Fibroblast of mammary gland (primary cell): Measurements from ENCODE around the gene KCTD17.

Experiments
- DNase-seq: peaks from one replicate; pipeline ENCODE4 v3.0.0-alpha.2; 2010; ENCODE audit warnings: low read depth
- H3K4me3 ChIP-seq: 2 replicates; pipeline ENCODE4 v1.5.1; 2011; ENCODE audit warnings: low read depth, mild to moderate bottlenecking, low read length, moderate library complexity; ENCODE audit not compliant: control insufficient read depth
- TF ChIP-seq, protein P1 (sequence below): conservative IDR thresholded peaks from 2 replicates; pipeline ENCODE4 v1.5.1; 2011; ENCODE audit warnings: low read depth, low read length, inconsistent platforms; ENCODE audit not compliant: control insufficient read depth, insufficient read depth

KCTD17 gene

DNA sequence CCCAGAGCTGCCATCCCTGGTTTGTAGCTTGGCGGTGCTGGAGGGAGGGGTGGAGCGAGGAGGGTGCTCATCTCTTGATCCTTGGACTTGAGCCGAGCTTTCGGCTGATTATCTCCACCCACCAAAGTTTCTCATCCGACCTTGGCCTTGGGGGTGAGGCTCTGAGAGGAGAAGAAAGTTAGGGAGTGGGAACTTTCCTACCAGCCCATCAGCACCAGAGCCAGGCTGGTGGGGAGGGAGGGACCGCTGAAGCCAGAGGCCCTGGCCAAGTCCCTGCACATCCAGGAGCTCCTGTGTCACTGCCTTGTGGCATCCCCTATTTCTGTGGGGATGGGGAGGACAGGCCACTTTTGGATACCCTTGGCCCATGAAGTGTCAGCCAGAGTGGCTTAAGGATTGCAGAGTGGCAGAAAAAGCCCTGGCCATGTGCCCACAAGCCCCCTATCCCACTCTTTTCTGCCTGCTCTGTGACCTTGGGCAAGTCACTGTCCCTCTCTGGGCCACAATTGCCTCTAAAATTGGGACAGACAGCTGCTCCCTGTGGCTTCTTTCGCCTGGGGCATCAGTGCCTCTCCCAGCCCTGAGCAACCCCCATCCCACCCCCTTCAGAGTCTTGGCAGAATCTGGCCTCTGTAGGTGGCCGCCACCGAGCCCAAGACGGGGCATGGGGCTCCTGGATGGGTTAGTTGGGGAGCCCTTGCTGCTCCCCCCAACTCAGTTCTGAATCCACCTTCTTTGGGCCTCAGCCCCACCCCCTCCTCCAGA lies 10.3 kb downstream of the KCTD17 start:
- no peak for DNase-seq
- no peak overlapping the region for H3K4me3 ChIP-seq
- TF ChIP-seq, protein P1, sequence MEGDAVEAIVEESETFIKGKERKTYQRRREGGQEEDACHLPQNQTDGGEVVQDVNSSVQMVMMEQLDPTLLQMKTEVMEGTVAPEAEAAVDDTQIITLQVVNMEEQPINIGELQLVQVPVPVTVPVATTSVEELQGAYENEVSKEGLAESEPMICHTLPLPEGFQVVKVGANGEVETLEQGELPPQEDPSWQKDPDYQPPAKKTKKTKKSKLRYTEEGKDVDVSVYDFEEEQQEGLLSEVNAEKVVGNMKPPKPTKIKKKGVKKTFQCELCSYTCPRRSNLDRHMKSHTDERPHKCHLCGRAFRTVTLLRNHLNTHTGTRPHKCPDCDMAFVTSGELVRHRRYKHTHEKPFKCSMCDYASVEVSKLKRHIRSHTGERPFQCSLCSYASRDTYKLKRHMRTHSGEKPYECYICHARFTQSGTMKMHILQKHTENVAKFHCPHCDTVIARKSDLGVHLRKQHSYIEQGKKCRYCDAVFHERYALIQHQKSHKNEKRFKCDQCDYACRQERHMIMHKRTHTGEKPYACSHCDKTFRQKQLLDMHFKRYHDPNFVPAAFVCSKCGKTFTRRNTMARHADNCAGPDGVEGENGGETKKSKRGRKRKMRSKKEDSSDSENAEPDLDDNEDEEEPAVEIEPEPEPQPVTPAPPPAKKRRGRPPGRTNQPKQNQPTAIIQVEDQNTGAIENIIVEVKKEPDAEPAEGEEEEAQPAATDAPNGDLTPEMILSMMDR, result no peak

DNA sequence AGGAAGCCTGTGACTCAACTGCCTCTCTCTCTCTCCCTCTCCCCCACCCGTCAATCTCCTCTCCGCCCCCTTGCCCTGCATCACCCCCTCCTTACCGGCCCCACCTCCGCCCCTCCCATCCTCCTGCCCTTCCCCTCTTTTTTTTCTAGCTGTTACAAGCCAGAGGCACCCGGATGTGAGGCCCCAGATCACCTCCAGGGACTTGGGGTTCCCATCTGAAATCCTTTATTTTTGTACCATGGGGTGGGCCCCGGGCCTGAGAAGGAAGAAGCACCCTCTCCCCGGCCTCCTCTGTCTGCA lies 10.8 kb downstream of the KCTD17 start:
- no peak for DNase-seq
- H3K4me3 ChIP-seq, result no peak overlapping the region
- TF ChIP-seq, protein P1, result no peak

DNA sequence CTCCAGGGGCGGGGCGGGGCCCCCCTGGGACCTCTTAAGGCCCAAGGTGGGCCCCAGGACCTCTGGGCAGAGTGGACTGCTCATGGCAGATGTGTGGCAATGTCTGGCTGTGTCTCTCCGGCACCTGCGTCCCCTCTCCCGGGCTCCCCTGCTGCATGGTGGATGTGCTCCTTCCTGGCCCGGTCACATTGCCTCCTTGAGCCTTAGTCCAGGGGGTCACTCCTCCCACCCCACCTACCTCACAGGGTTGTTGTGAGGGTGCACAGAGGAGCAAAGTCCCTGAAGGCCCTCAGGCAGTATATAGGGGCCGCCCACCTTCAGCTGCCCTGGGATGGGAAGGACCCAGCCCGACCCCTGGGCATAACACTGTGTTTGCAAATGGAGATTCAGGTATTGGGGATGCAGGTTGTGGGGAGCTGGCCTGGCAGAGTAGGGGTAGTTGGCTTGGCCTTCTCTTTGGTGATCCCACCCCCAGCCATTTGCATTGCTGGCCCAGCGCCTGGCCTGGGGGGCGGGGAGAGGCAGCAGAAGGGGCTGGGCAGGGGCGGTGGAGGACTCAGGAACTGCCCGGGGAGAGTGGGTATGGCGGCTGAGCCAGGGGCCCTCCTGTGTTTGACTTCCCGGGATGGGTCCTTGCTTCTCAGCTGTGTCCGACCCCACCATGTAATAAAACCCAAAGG lies 11.3 kb downstream of the KCTD17 start:
- TF ChIP-seq, protein P1, result no peak
- H3K4me3 ChIP-seq, result no peak overlapping the region
- DNase-seq, result no peak

- TF ChIP-seq, protein P1, result no peak
- H3K4me3 ChIP-seq, result no peak overlapping the region
- no peak for DNase-seq
These were observed 12.2 kb downstream of the KCTD17 start for GRCh38 chr22:37063431-37064420.

DNA sequence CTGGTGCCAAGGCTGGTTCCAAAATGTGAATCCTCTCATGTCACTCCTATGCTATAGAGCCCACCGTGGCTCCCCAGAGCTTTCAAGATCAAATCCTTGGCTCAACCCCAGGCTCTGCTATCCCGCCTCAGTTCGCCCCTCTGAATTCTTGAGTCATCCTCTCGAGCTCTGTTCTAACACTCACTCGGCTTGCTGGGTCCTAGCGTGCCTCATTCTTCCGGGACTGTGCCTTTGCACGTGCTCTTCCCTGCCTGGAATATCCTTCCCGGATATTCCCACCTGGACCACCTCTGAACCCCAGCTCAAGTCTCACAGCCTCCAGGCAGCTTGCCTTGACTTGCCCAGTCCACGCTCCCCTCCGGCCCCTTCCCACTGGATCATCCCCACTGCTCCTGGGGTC lies 13.0 kb downstream of the KCTD17 start:
- no peak for DNase-seq
- no peak overlapping the region for H3K4me3 ChIP-seq
- TF ChIP-seq, protein P1, result no peak

DNA sequence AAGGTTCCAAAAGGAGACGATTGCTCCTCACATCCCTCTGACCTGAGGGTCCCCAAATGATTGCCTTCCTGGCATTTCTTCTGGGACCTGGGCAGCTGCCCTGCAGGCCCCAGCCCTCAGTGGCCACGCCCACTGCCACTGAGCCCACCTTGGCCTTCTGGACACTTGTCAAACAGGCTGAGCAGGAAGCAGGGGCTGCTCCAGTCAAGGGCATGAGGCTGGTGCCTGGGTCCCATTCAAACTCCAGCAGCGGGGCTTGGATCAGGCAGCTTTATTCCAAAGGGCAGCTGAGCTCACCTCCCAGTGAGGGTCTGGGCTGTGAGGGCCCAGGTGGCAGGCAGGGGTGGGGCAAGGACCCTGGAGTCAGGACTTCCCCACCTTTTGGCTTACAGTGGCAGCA lies 13.6 kb downstream of the KCTD17 start:
- H3K4me3 ChIP-seq, result no peak overlapping the region
- TF ChIP-seq, protein P1, result no peak
- no peak for DNase-seq
